GM19395 (cell line): Measurements from ENCODE around the gene AQP12A.
"Not testable (repeated sequence)": the region's sequence is repeated elsewhere in the genome, so short reads cannot be mapped to it uniquely, and the experiment has no call there.

Experiments
- ATAC-seq: cut with Tn5 transposase; IDR thresholded peaks from one replicate; pipeline ENCODE4 v1.9.1; 2021; ENCODE audit warnings: mild to moderate bottlenecking, moderate library complexity; ENCODE audit not compliant: unreplicated experiment

AQP12A gene

DNA sequence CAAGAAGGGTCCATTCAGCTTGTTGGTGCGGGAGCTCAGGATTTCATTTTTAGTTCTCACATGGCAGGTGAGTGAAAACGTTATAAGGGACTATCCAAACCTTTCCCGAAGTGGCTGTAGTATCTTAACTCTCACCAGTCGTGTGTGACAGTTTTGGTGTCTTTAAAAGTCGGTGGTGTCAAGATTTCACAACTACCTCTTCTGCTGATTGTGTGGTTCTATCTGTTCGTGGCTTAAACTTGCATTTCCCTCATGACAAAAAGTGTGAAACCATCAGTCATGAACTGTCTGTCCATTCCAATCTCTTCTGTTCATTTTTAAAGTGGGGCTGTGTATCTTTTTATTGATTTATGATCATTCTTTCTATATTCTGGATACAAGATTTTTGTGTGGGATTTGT is 5.2 kb upstream of the AQP12A start:
- no peak for ATAC-seq

DNA sequence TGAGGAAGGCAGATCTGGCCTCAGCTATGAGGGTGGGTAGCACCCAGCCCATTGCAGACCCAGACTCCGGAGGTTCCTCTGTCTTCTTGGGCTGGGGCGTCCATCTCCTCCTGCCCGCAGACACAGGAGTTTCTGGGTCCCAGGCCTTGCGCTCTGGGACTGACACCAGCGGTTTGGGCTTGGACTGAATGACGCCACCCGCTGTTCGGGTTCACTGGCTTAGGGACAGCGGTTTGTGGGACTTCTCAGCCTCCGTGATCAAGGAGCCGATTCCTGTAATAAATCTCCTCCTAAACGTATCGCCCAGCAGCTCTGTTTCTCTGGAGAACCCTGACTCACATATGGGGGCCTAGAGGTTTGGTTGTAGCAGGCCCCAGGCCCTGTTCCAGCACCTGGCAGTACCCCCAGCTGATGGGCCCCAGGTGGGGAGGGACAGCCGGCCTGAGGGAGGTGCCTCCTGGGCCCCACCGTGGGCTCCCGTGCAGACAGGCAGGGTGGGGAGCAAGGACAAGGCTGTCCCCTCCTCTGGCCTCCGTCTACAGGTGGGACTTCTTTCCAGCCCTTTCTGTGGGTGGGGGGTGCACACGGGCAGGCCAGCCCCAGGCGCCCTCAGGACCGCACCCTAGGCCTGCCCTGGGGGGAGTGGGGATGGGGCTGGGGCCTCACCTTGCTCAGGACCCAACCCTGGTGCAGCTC is 4.5 kb upstream of the AQP12A start:
- ATAC-seq: no peak

DNA sequence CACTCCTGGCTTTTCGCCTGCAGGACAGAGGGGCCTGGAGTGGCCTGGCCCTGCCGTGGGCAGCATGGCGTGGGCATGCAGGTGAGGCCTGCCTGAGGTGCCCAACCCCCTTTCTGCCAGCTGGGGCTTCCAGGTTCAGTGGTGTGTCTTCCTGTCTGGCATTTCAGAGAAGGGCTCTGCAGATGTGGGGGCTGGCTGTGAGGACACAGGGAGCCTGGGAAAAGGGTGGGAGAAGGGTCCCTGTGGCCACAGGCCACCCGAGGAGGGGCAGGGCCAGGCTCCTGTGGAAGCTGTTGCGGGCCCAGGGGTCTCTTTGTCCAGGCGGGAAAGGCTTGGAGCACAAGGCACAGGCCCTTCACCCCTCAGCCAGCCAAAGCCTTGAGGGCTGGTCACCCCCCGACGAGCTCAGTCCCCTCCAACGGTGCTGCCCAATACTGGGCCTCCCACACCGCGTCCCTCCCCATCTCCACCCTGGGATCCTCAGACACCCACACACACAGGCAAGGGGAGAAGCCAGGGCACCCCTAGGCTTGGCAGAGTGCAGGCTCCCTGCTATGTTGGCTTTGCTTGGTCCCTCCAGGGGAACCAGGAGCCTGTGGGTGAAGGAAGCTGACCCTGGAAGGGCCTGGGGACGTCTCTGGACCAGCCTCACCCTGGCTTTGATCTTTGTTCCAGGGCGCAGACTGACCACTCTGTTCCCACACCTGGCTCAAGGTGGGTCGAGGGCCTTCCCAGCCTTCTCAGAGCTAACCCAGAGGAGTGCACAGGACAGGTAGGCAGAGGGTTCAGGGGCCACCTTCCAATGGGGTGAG is 3.7 kb upstream of the AQP12A start:
- no peak for ATAC-seq

- ATAC-seq: no peak
Observed at GRCh38 chr2:240688553-240688919, 3.1 kb upstream of the AQP12A start.

DNA sequence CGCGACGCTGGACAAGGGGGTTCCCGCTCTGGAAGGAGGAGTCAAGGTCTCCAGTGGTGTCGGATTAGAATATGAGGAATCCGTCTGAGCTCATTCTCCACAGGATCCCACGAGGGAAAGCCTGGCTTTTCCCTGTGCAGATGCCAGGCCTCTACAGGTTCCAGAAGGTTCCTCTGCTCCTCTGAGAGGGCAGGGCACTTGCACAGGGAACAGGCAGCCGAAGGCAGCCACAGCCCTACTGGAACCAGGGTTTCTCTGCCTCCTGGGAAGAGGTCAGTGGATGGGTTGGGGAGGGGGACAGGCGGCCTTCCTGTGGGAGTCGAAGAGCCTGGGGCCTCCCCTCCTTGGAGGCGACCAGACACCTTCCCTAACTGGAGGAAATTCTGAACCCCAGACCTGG is 1.7 kb upstream of the AQP12A start:
- ATAC-seq: no peak

DNA sequence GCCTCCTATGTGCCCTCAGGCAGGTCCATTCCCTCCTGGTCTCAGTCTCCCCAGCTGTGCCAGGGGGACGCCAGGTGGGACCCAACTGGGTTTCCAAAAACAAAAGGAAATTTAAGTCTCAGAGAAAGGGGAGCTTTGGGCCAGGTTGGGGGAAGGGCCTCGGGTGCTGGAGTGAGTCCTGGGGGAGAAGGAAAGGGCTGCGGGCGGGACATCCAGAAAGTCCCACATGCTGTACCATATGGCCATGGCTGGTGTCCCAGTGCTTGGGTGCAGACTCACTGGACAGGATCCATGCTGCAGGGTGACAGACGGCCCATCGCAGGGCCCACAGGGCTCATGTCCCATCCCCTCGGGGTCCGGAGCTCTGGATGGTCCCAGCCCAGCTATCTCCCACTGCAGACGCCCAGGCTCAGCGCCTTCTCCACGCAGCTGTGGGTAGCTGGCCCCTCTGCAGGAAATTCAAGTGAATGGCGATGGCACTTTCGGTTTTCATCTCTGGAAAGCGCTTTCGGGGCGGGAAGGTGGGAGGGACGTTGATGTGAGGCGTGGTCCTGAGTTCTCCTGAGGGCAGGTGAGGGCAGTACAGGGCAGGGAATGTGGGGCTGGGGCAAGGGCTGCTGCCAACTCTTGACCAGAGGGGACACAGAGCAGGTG is 1.1 kb upstream of the AQP12A start:
- ATAC-seq: not testable (repeated sequence)

GRCh38 chr2:240691075-240691427 is 615 bp upstream of the AQP12A start:
- ATAC-seq: not testable (repeated sequence)

GRCh38 chr2:240692583-240693561 is 1.2 kb downstream of the AQP12A start:
- ATAC-seq: not testable (repeated sequence)

GRCh38 chr2:240694304-240694703 is 2.6 kb downstream of the AQP12A start:
- not testable (repeated sequence) for ATAC-seq

DNA sequence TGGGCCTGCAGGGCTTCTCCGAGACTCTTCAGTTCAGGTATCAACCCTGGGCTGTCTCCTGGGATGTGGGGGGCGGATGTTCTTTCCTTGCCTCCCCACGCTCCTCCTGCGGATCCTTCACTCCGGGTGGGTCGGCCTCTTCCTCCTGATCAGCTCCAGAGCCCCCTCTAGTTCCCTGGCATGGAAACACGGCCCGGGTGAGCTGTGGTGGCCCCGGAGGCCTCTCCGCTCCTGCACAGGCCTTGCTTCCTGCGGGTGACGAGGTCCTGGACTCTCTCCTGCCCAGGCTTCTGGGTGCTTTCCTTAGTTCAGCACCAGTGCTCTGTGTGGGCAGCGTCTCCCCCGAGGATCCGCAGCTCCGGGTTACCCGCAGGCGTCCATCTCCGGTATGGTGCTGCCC is 3.9 kb downstream of the AQP12A start:
- not testable (repeated sequence) for ATAC-seq

- ATAC-seq: not testable (repeated sequence)
Observed at GRCh38 chr2:240696469-240696868, 4.8 kb downstream of the AQP12A start.

DNA sequence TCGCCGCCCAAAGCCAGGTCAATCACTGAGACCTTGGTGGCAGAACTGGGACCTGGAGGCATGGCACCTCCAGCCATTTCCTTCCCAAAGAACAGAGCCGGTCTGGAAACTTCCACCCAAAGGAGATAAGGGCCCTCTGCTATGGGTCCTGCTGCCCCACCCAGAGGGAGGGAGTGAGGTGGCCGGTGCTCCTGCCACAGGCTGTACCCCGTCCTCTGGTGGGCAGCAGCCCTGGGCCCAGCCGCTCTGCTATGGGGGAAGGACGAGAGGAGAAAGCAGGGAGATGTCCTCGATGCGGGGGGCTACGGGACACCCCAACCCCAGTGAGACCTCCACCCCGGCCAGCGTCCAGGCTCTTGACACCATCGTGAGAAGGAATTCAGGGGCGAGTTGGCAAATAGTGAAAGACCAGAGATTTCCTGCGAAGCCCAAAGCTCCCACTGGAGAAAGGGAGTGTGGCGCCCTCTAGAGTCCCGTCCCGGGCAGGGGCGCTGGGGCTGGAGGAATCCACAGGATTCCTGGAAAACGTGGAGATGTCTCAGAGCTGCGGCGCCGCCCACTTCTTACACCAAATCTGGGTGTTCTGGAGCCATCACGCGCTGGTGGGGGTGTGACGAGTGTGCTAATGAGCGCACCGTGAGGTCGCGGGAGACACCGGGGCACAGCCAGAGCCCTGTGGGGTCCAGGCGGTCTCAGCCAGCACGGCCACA is 7.3 kb downstream of the AQP12A start:
- not testable (repeated sequence) for ATAC-seq

DNA sequence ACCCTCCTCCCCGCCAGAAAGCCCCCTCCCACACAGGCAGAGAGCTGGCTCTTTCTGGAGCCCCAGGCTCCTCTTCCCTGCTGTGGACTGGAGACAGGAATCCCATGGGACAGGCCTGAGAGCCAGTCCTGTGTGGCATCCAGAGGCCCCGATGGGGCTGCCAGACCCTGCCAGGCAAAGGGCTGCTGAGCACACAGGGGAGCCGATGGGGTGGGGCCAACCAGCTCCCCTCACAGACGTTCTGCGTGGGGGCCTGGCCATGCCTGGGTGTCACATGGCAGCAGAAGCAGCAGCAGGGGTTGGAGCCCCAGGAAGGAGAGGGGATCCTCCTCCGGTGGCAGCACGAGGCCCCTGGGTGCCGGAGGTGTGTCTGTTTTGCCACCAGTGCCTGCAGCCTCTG is 8.2 kb downstream of the AQP12A start:
- not testable (repeated sequence) for ATAC-seq

- ATAC-seq: not testable (repeated sequence)
Observed at GRCh38 chr2:240700616-240701015, 8.9 kb downstream of the AQP12A start.

DNA sequence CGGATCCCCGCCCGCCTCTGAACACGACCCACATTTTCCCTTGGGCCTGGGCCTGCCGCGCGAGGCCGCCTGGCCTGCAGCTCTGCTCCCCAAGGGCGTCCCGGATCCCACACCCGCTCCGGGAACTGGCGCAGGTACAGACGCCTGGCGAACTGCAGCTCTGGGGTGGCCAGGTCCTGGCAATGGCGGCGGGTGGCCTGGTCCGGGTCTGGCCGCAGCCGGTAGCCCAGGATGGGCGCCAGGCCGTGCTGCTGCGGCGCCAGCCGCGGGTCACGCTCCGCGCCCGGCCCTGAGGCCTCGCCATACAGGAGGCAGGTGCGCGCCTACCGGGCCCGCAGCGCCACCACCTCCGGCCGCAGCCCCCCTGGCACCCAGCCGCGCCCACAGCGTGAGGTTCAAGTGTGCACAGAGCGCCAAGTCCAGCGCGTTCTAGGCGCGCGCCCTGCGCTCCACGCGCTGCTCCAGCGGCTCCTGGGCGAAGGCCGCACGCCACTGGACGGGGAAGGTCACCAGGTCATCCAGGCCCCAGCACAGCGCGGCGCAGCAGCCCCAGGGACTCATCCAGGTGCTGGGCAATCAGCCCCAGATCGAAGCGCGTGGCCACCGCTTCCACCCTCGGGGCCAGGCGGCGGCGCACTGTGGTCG is 9.5 kb downstream of the AQP12A start:
- ATAC-seq: no peak

- ATAC-seq: no peak
Observed at GRCh38 chr2:240701736-240702639, 10.3 kb downstream of the AQP12A start.

DNA sequence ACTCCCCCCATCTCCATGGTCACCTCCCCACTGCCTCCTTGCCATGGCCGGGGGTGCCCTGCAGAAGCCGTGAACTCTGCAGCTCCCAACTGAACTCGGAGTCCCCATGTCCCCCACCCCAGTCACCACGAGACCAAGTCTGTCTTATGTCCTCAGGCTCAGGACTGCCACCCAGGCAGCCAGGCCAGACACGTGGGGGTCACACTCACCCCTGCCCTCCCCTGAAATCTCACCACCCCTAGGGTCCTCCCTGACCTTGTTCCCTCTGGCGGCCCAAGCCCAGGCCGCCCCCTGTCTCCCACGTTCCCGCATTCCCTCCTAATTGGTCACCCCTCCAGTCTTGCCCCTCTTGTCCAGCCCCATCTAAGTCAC is 11.0 kb downstream of the AQP12A start:
- no peak for ATAC-seq
